Spleen (tissue), 11 donors: ENCODE measurements around the gene CXCL3. TPM values are rescaled to one million over a fixed set of nuclear protein-coding genes. Genes with fewer than 3 reads are reported as not detected.

Experiments
- DNase-seq: peaks from one replicate; pipeline ENCODE4 v3.0.0-alpha.2; 2020
- H3K27ac ChIP-seq, 8 donors: fragments of 200-600 bp; sonication (generic) in 7 of 8; 1 replicate in 4 of 8; 2 replicates in 4 of 8; pipeline versions ENCODE4 v1.5.0 to v1.8.0; 2016 to 2021; ENCODE audit warnings: inconsistent platforms in 4 of 8, mild to moderate bottlenecking in 4 of 8, moderate library complexity in 1 of 8
- H3K27me3 ChIP-seq, 7 donors: fragments of 200-600 bp; sonication (generic) in 6 of 7; replicated peaks in 1 of 7; 1 replicate in 4 of 7; 2 replicates in 3 of 7; pipeline versions ENCODE4 v1.5.0 to v1.8.0; 2016 to 2021; ENCODE audit warnings: inconsistent platforms in 3 of 7, mild to moderate bottlenecking in 1 of 7
- H3K36me3 ChIP-seq, 6 donors: fragments of 200-600 bp; sonication (generic) in 5 of 6; 1 replicate in 4 of 6; 2 replicates in 2 of 6; pipeline versions ENCODE4 v1.5.0 to v1.8.0; 2016 to 2021; ENCODE audit warnings: inconsistent platforms in 2 of 6
- H3K4me1 ChIP-seq, 6 donors: fragments of 200-600 bp; sonication (generic) in 5 of 6; 1 replicate in 3 of 6; 2 replicates in 3 of 6; pipeline versions ENCODE4 v1.5.0 to v1.8.0; 2016 to 2021; ENCODE audit warnings: inconsistent platforms in 3 of 6
- H3K4me3 ChIP-seq, 8 donors: fragments of 200-600 bp; sonication (generic) in 7 of 8; 1 replicate in 4 of 8; 2 replicates in 4 of 8; pipeline versions ENCODE4 v1.5.0 to v1.8.0; 2016 to 2021; ENCODE audit warnings: inconsistent platforms in 4 of 8, mild to moderate bottlenecking in 4 of 8, moderate library complexity in 2 of 8
- H3K9me3 ChIP-seq, 8 donors: fragments of 200-600 bp; sonication (generic) in 7 of 8; 1 replicate in 4 of 8; 2 replicates in 4 of 8; pipeline versions ENCODE4 v1.5.0 to v1.8.0; 2016 to 2021; ENCODE audit warnings: inconsistent platforms in 4 of 8
- POLR2A ChIP-seq, 3 donors: fragments of 450-650 bp; IDR thresholded peaks; one replicate each; pipeline ENCODE4 v1.5.1; 2017; ENCODE audit warnings: antibody characterized with exemption in 3 of 3, mild to moderate bottlenecking in 1 of 3
- POLR2AphosphoS5 ChIP-seq, 3 donors: sonication (generic); formaldehyde crosslinking; IDR thresholded peaks; one replicate each; pipeline ENCODE4 v1.5.1; 2017; ENCODE audit warnings: antibody characterized with exemption in 3 of 3
- WGBS, 5 donors: extraction: QIAGEN DNeasy Blood & Tissue Kit in 3 of 5; methylation state at CpG; one replicate each; pipeline versions ENCODE4 v1.1.5 to v1.1.7; 2013 to 2018; 5-methylcytosine and 5-hydroxymethylcytosine counted together
- intact Hi-C: fragments of 100-400 bp; cut with DNase I; formaldehyde crosslinking; loops from one replicate; pipeline ENCODE4 v1.15.0; 2023; ENCODE audit warnings: low total_unique reads
- polyA plus RNA-seq, 3 donors: library from polyadenylated mRNA; stranded (reverse); fragments of 200-250 nt; gene quantifications; one replicate each; pipeline ENCODE4 v1.2.1, GENCODE V29; 2013
- total RNA-seq, 7 donors: library from RNA; depleted of rRNA in 3 of 7; stranded (reverse); fragments of >200 nt in 3 of 7; fragmentation: NEBNext Ultra II Directional in 4 of 7; extraction: Animal tissue kit (Norgen Biotek cat#: 25700) in 4 of 7; gene quantifications; one replicate each; pipeline versions ENCODE4 v1.1.0 to v1.2.1, GENCODE V29; 2016 to 2021
- TF ChIP-seq, protein P1 (sequence below), 11 experiments: fragments of 200-600 bp in 7 of 11; fragments of 450-650 bp in 4 of 11; sonication (generic) in 4 of 11; IDR thresholded peaks in 8 of 11; conservative IDR thresholded peaks in 3 of 11; 1 replicate in 7 of 11; 2 replicates in 4 of 11; pipeline versions ENCODE4 v1.4.0 to v1.8.0; 2016 to 2021; ENCODE audit warnings: antibody characterized with exemption in 11 of 11, inconsistent platforms in 4 of 11, mild to moderate bottlenecking in 1 of 11
- donor health status: healthy with polysubstance abuse.
- donor health status: DM: no; HTN: no; CAD: no; lungs with moderate emphysema.
- donor health status: DM: no; HTN: no; CAD: no.
- donor health status: Bipolar disorder and iron deficiency.
- donor health status: healthy.
- donor health status: DM: no; HTN: no; CAD: no.
- donor health status: DM: yes; HTN: yes; CAD: no.

The CXCL3 gene
- total and polyA plus RNA-seq, 10 donors, result 0.52 to 4.0 (median 2.5) TPM

DNA sequence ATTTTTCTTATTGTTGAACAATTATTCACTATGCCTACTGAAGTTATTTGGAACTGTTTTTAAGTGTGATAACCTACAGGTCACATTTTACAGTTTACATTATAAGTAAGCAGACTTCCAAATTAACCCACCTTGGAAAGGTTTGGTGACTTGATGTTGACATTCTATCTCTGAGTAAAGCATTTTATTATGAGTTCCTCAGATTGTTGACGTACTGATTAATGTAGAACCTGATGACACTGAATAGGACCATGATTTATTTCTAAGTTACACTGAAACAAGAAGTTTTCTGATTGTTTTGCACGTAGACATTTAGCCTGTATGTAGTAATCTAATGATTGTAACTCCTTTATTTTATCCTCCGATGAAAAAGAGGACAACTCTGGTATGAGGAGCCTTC lies 17.0 kb upstream of the CXCL3 start:
- Histone ChIP-seq H3K4me1 (peaks cover 0 to 3% (median 0%) of the 10 kb centered on the region in 6 donors), H3K4me3 (no peak overlapping the region), H3K9me3 (peaks cover 0 to 12% (median 5%) of the 10 kb centered on the region in 8 donors), H3K36me3 (no peaks in the 10 kb centered on the region), H3K27me3 (no peaks in the 10 kb centered on the region), H3K27ac (no peak overlapping the region)
- intact Hi-C loops, result no loop called here
- TF ChIP-seq POLR2A (IDR thresholded peaks at IDR 0.05) (no peak), POLR2AphosphoS5 (IDR thresholded peaks at IDR 0.05) (no peak)
- TF ChIP-seq, protein P1, sequence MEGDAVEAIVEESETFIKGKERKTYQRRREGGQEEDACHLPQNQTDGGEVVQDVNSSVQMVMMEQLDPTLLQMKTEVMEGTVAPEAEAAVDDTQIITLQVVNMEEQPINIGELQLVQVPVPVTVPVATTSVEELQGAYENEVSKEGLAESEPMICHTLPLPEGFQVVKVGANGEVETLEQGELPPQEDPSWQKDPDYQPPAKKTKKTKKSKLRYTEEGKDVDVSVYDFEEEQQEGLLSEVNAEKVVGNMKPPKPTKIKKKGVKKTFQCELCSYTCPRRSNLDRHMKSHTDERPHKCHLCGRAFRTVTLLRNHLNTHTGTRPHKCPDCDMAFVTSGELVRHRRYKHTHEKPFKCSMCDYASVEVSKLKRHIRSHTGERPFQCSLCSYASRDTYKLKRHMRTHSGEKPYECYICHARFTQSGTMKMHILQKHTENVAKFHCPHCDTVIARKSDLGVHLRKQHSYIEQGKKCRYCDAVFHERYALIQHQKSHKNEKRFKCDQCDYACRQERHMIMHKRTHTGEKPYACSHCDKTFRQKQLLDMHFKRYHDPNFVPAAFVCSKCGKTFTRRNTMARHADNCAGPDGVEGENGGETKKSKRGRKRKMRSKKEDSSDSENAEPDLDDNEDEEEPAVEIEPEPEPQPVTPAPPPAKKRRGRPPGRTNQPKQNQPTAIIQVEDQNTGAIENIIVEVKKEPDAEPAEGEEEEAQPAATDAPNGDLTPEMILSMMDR (IDR thresholded peaks at IDR 0.05 in 8 of 11, conservative IDR thresholded peaks at IDR 0.05 in 3 of 11), result no peak
- WGBS, 5 donors, result 82 to 89% (median 83%) methylated on average over 3 of the region's 3 CpGs
- DNase-seq, result no peak

DNA sequence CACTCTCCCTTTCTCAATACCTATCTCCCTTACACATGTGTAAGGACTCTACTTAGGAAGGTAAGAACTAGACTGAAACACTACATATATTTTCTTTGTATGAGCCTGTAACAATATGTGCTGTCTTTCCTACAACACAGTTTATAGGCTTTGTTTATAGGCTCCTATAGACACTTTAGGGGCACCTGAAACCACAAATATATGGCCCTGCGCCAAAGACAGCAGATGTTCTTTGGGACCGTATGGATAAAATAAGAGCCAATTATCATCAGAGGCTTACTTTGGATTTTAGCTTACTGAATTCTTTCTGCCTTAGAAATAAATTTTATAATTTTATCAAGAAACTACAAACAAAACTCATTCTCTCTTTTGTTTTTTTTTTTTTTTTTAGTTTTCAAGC lies 16.6 kb upstream of the CXCL3 start:
- intact Hi-C loops, result no loop called here
- no peak overlapping the region for H3K4me3 ChIP-seq
- no peak overlapping the region for H3K27ac ChIP-seq
- peaks cover 0 to 3% (median 0%) of the 10 kb centered on the region in 6 donors for H3K4me1 ChIP-seq
- peaks cover 0 to 12% (median 5%) of the 10 kb centered on the region in 8 donors for H3K9me3 ChIP-seq
- TF ChIP-seq, protein P1 (IDR thresholded peaks at IDR 0.05 in 8 of 11, conservative IDR thresholded peaks at IDR 0.05 in 3 of 11), result no peak
- no peak for TF ChIP-seq POLR2A (IDR thresholded peaks at IDR 0.05)
- TF ChIP-seq POLR2AphosphoS5 (IDR thresholded peaks at IDR 0.05), result no peak
- 76 to 86% (median 80%) methylated on average over 2 of the region's 2 CpGs for WGBS, 5 donors
- no peaks in the 10 kb centered on the region for H3K36me3 ChIP-seq
- H3K27me3 ChIP-seq, result no peaks in the 10 kb centered on the region
- DNase-seq, result no peak

DNA sequence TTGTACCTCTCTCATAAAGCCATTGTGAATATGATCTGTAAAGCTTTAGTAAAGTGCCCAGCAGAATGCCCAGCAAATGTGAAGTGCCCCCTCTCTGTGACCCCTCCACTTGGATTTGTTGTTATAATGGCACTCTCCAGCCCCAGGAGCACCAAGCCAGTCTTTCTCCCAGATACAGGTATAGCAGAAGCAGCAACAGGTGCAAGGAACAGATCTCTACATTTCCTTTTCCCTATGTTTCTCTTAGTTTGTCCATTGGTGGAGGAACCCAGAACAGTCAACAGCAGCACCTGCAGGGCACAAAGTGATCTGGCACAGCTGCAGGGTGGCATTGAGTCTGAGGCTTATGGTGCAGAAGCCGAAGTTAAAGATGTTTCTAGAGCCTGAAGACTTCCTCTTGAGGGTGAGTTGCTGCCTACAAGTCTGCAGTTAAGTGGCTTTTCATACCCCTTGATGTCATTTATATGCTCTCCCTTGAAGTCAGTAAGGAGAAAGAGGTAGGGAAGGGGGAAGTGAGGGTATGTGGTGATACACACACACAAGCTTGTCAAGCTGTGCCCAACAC lies 16.1 kb upstream of the CXCL3 start:
- Histone ChIP-seq H3K4me3 (no peak overlapping the region), H3K27ac (no peak overlapping the region), H3K36me3 (no peaks in the 10 kb centered on the region), H3K27me3 (no peaks in the 10 kb centered on the region), H3K4me1 (peaks cover 0 to 3% (median 0%) of the 10 kb centered on the region in 6 donors), H3K9me3 (peaks cover 0 to 12% (median 5%) of the 10 kb centered on the region in 8 donors)
- no peak for DNase-seq
- intact Hi-C loops, result no loop called here
- WGBS, 5 donors, result 27 to 42% (median 28%) methylated on average over 1 of the region's 1 CpG
- TF ChIP-seq POLR2A (IDR thresholded peaks at IDR 0.05), result no peak
- no peak for TF ChIP-seq POLR2AphosphoS5 (IDR thresholded peaks at IDR 0.05)
- TF ChIP-seq, protein P1 (IDR thresholded peaks at IDR 0.05 in 8 of 11, conservative IDR thresholded peaks at IDR 0.05 in 3 of 11), result no peak

DNA sequence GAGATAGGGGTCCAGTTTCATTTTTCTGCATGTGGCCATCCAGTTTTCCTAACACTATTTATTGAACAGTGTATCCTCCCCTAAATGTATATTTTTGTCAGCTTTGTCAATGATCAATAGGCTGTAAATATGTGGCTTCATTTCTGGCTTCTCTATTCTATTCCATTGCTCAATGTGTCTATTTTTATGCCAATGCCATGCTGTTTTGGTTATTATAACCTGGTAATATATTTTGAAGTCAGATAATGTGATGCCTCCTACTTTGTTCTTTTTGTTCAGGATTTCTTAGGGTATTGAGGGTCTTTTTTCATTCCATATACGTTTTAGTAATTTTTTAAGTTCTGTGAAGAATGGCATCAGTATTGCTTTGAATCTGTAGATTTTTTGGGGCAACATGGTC lies 8.7 kb upstream of the CXCL3 start:
- TF ChIP-seq POLR2A (IDR thresholded peaks at IDR 0.05) (no peak), POLR2AphosphoS5 (IDR thresholded peaks at IDR 0.05) (no peak)
- TF ChIP-seq, protein P1 (IDR thresholded peaks at IDR 0.05 in 8 of 11, conservative IDR thresholded peaks at IDR 0.05 in 3 of 11), result no peak
- Histone ChIP-seq H3K36me3 (no peaks in the 10 kb centered on the region), H3K4me3 (no peak overlapping the region), H3K4me1 (no peaks in the 10 kb centered on the region), H3K27me3 (peaks cover 0 to 3% (median 0%) of the 10 kb centered on the region in 7 donors), H3K9me3 (peaks cover 0 to 26% (median 9%) of the 10 kb centered on the region in 8 donors), H3K27ac (no peak overlapping the region)
- intact Hi-C loops, result no loop called here
- DNase-seq, result no peak
- 64 to 86% (median 83%) methylated on average over 1 of the region's 1 CpG for WGBS, 5 donors
